ENCODE data around the gene SDK1. TPM values are rescaled to one million over a fixed set of nuclear protein-coding genes. Genes with fewer than 3 reads are reported as not detected.
A peak's percentile ranks its signal among the peaks of the same experiment; 100 is the strongest.

Gene SDK1
- total RNA-seq, 1 donor from 2014 or later: 16.7 TPM

GRCh38 chr7:4179688-4180380, 878.8 kb downstream of the SDK1 start:
- intact Hi-C loops (cut with DNase I): no loop called here

GRCh38 chr7:4181446-4181845, 880.4 kb downstream of the SDK1 start:
- intact Hi-C loops (cut with DNase I): no loop called here
- no peaks in the 10 kb centered on the region for H3K9me3 ChIP-seq
- no peak for DNase-seq (ENCODE audit: extremely low spot score in 2 of 2)
- peaks cover 12% of the 10 kb centered on the region for H3K4me1 ChIP-seq
- H3K36me3 ChIP-seq: no peaks in the 10 kb centered on the region
- no peaks in the 10 kb centered on the region for H3K27me3 ChIP-seq
- no peak overlapping the region for H3K27ac ChIP-seq
- no peak overlapping the region for H3K4me3 ChIP-seq
- TF ChIP-seq POLR2A (IDR thresholded peaks at IDR 0.05) (no peak), POLR2AphosphoS5 (IDR thresholded peaks at IDR 0.05; ENCODE audit: insufficient read depth in 1 of 2, low read depth in 1 of 2) (no peak), CTCF (IDR thresholded peaks at IDR 0.05) (no peak)

More at GRCh38 chr7:4179688-4180380, 878.8 kb downstream of the SDK1 start:
- H3K36me3 ChIP-seq: no peaks in the 10 kb centered on the region
- no peak overlapping the region for H3K4me3 ChIP-seq
- H3K27me3 ChIP-seq: no peaks in the 10 kb centered on the region
- H3K4me1 ChIP-seq: no peaks in the 10 kb centered on the region
- TF ChIP-seq CTCF (IDR thresholded peaks at IDR 0.05) (no peak), POLR2A (IDR thresholded peaks at IDR 0.05) (no peak), POLR2AphosphoS5 (IDR thresholded peaks at IDR 0.05; ENCODE audit: insufficient read depth in 1 of 2, low read depth in 1 of 2) (no peak)
- DNase-seq (ENCODE audit: extremely low spot score in 2 of 2): no peak
- H3K9me3 ChIP-seq: no peaks in the 10 kb centered on the region
- H3K27ac ChIP-seq: no peak overlapping the region

- no peaks in the 10 kb centered on the region for H3K9me3 ChIP-seq
- H3K36me3 ChIP-seq: no peaks in the 10 kb centered on the region
- TF ChIP-seq CTCF (IDR thresholded peaks at IDR 0.05): no peak
- no peak for TF ChIP-seq POLR2A (IDR thresholded peaks at IDR 0.05)
- TF ChIP-seq POLR2AphosphoS5 (IDR thresholded peaks at IDR 0.05; ENCODE audit: insufficient read depth in 1 of 2, low read depth in 1 of 2): no peak
- H3K27ac ChIP-seq: no peak overlapping the region
- no peak overlapping the region for H3K4me3 ChIP-seq
- intact Hi-C loops (cut with DNase I): no loop called here
- no peaks in the 10 kb centered on the region for H3K27me3 ChIP-seq
- DNase-seq (ENCODE audit: extremely low spot score in 2 of 2): no peak
- H3K4me1 ChIP-seq: peaks cover 17% of the 10 kb centered on the region
These were observed 881.7 kb downstream of the SDK1 start for GRCh38 chr7:4182605-4183300.

GRCh38 chr7:4184653-4185052, 883.6 kb downstream of the SDK1 start:
- intact Hi-C loops (cut with DNase I): no loop called here
- Histone ChIP-seq H3K9me3 (no peaks in the 10 kb centered on the region), H3K27ac (no peak overlapping the region), H3K4me1 (peaks cover 36% of the 10 kb centered on the region), H3K27me3 (no peaks in the 10 kb centered on the region), H3K4me3 (no peak overlapping the region), H3K36me3 (no peaks in the 10 kb centered on the region)
- DNase-seq (ENCODE audit: extremely low spot score in 2 of 2): no peak
- TF ChIP-seq CTCF (IDR thresholded peaks at IDR 0.05) (no peak), POLR2AphosphoS5 (IDR thresholded peaks at IDR 0.05; ENCODE audit: insufficient read depth in 1 of 2, low read depth in 1 of 2) (no peak), POLR2A (IDR thresholded peaks at IDR 0.05) (no peak)

GRCh38 chr7:4185136-4185535, 884.1 kb downstream of the SDK1 start:
- peaks cover 40% of the 10 kb centered on the region for H3K4me1 ChIP-seq
- no peaks in the 10 kb centered on the region for H3K9me3 ChIP-seq
- H3K4me3 ChIP-seq: no peak overlapping the region
- no peak for DNase-seq (ENCODE audit: extremely low spot score in 2 of 2)
- no peaks in the 10 kb centered on the region for H3K27me3 ChIP-seq
- intact Hi-C loops (cut with DNase I): no loop called here
- TF ChIP-seq POLR2AphosphoS5 (IDR thresholded peaks at IDR 0.05; ENCODE audit: insufficient read depth in 1 of 2, low read depth in 1 of 2): no peak
- TF ChIP-seq POLR2A (IDR thresholded peaks at IDR 0.05): no peak
- TF ChIP-seq CTCF (IDR thresholded peaks at IDR 0.05): no peak
- H3K36me3 ChIP-seq: no peaks in the 10 kb centered on the region
- peak overlapping the region; percentile 61 for H3K27ac ChIP-seq

Data from vagina (tissue), 2 donors.